GM12891 (cell line): Measurements from ENCODE around the gene SLC8A1.

Experiments used
- POLR2A ChIP-seq: IDR thresholded peaks from 2 replicates; pipeline ENCODE4 v1.6.1; 2011; ENCODE audit warnings: low read depth, low read length, control low read depth
- TAF1 ChIP-seq: IDR thresholded peaks from 2 replicates; pipeline ENCODE4 v1.6.1; 2011; ENCODE audit warnings: low read depth, low read length, control low read depth

GRCh38 chr2:40097691-40098385, 354.1 kb downstream of the SLC8A1 start:
- no peak for TF ChIP-seq TAF1
- no peak for TF ChIP-seq POLR2A
